ENCODE results near the gene APPBP2.

APPBP2 gene

GRCh38 chr17:60527701-60528100, 1.7 kb upstream of the APPBP2 start:
- no peak for TF ChIP-seq FOXP2 (optimal IDR thresholded peaks at IDR 0.05; ENCODE audit: borderline replicate concordance, extremely low read depth, extremely low read length, insufficient read depth)
- no peak for TF ChIP-seq TAF1 (IDR thresholded peaks at IDR 0.05; ENCODE audit: borderline replicate concordance, insufficient read depth, low read length)
- no peak for TF ChIP-seq POLR2AphosphoS5 (IDR thresholded peaks at IDR 0.05; ENCODE audit: low read depth, low read length)
- no peak for TF ChIP-seq REST (IDR thresholded peaks at IDR 0.05; ENCODE audit: insufficient read depth in 1 of 2, low read depth in 2 of 2, low read length in 2 of 2)
- no peak for TF ChIP-seq SIN3A (IDR thresholded peaks at IDR 0.05; ENCODE audit: borderline replicate concordance, insufficient read depth, low read length)

- TF ChIP-seq FOXP2 (optimal IDR thresholded peaks at IDR 0.05; ENCODE audit: borderline replicate concordance, extremely low read depth, extremely low read length, insufficient read depth): no peak
- no peak for TF ChIP-seq TAF1 (IDR thresholded peaks at IDR 0.05; ENCODE audit: borderline replicate concordance, insufficient read depth, low read length)
- no peak for TF ChIP-seq SIN3A (IDR thresholded peaks at IDR 0.05; ENCODE audit: borderline replicate concordance, insufficient read depth, low read length)
- no peak for TF ChIP-seq POLR2AphosphoS5 (IDR thresholded peaks at IDR 0.05; ENCODE audit: low read depth, low read length)
- no peak for TF ChIP-seq REST (IDR thresholded peaks at IDR 0.05; ENCODE audit: insufficient read depth in 1 of 2, low read depth in 2 of 2, low read length in 2 of 2)
These were observed 684 bp upstream of the APPBP2 start for GRCh38 chr17:60526726-60527125.

GRCh38 chr17:60525328-60525684, 736 bp downstream of the APPBP2 start:
- TF ChIP-seq REST (IDR thresholded peaks at IDR 0.05; ENCODE audit: insufficient read depth in 1 of 2, low read depth in 2 of 2, low read length in 2 of 2) (no peak), TAF1 (IDR thresholded peaks at IDR 0.05; ENCODE audit: borderline replicate concordance, insufficient read depth, low read length) (no peak), SIN3A (IDR thresholded peaks at IDR 0.05; ENCODE audit: borderline replicate concordance, insufficient read depth, low read length) (no peak), FOXP2 (optimal IDR thresholded peaks at IDR 0.05; ENCODE audit: borderline replicate concordance, extremely low read depth, extremely low read length, insufficient read depth) (no peak), POLR2AphosphoS5 (IDR thresholded peaks at IDR 0.05; ENCODE audit: low read depth, low read length) (no peak)

- no peak for TF ChIP-seq FOXP2 (optimal IDR thresholded peaks at IDR 0.05; ENCODE audit: borderline replicate concordance, extremely low read depth, extremely low read length, insufficient read depth)
- TF ChIP-seq POLR2AphosphoS5 (IDR thresholded peaks at IDR 0.05; ENCODE audit: low read depth, low read length): no peak; the same call in 1 of the 2 replicates
- TF ChIP-seq REST (IDR thresholded peaks at IDR 0.05; ENCODE audit: insufficient read depth in 1 of 2, low read depth in 2 of 2, low read length in 2 of 2): no peak
- no peak for TF ChIP-seq TAF1 (IDR thresholded peaks at IDR 0.05; ENCODE audit: borderline replicate concordance, insufficient read depth, low read length)
- TF ChIP-seq SIN3A (IDR thresholded peaks at IDR 0.05; ENCODE audit: borderline replicate concordance, insufficient read depth, low read length): no peak
These were observed 1.3 kb downstream of the APPBP2 start for GRCh38 chr17:60524463-60525327.
